ENCODE data around the gene MTG1.
"Not testable (repeated sequence)": the region's sequence is repeated elsewhere in the genome, so short reads cannot be mapped to it uniquely, and the experiment has no call there.

- TF ChIP-seq CTCF (IDR thresholded peaks at IDR 0.05); EP300 (IDR thresholded peaks at IDR 0.05; ENCODE audit: low read depth): not testable (repeated sequence)
Observed at GRCh38 chr10:133432789-133433188, 38.8 kb downstream of the MTG1 start.
